Non-pigmented ciliary epithelial cell (primary cell): ENCODE data around the gene CBFA2T3.

ENCODE experiments used
- DNase-seq: peaks from one replicate; pipeline ENCODE4 v3.0.0-alpha.2; 2010; ENCODE audit warnings: low read depth

Gene CBFA2T3

DNA sequence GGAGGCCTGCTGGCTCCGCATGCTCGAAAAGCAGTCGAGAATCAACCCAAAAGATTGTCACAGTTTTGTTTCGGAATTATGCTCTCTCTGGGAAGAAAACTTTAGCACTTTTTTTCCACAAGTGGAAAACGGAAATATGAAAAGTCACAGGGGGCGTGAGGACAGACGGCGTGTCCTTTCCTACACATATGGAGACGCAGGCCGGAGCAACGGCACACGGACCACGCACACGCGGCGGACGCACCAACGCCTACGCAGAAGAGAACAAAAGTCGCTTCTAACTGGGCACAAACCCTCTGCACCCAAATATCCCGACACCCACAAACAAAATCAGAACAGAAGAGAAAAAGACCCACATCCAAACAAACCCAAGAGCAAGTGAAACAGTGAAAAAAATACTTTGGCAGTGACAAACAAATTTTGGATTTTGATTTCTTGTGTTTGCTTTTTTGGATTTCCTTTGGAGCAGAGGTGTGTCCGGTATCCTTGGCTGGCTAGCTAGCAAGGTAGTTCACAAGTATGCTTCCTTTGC, 101.2 kb downstream of the CBFA2T3 start:
- DNase-seq: no peak

DNA sequence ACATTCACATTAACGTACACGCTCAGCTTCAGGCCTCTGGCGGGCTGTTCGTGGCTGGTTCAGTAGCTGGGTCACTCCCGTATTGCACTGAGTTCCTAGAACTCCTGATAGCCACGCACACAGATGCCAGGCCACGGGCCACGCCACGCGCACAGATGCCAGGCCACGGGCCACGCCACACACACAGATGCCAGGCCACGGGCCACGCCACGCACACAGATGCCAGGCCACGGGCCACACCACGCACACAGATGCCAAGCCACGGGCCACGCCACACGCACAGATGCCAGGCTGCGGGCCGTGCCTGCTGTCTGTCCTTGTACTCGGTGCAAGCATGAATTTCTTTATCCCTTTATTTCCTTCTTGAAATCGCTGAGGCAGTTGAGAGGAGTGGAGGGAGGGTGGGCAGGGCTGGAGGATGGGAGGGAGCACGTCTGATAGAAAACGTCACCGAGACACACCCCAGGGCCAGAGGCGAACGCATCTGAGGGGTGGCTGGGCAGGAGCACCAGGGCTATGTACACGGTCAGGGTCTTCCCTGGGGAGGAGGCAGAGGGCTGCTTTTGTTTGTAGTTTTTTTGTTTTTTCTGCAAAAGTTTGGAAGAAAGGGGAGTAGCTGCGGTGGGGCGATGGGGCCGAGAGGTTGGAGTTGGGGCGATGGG, 101.9 kb downstream of the CBFA2T3 start:
- DNase-seq: no peak

DNA sequence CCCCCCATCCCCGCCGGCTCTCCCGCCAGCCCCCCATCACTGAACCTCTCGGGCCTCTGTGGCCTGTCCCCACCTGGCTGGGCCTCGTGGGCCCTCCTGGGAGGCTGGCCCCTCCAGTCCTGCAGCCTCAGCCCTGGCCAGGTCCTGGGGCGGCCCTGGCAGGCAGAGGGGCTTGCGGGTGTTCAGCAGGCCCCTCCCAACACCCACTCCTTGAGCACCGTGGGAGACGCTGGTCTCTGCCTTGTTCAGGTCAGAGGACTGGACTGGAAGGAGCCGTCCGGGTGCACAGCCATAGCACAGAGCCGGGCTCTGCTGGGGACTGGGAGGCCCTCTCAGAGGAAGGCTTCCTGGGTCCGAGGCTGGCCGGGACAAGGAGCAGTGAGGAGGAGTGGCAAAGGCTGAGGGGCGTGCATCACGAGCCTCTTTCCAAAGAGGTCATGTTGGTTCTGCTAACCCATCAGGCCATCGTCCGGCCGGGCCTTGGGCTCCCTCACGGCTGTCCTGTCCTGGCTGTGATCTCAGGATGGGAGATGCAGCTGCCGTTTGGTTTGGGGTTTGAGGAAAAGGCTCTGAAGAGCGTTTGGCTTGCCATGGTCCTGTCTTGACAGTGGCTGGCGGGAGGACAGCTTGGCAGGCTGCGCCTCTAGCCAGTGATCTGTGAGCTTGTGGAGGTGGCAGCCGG, 104.2 kb downstream of the CBFA2T3 start:
- DNase-seq: no peak

DNA sequence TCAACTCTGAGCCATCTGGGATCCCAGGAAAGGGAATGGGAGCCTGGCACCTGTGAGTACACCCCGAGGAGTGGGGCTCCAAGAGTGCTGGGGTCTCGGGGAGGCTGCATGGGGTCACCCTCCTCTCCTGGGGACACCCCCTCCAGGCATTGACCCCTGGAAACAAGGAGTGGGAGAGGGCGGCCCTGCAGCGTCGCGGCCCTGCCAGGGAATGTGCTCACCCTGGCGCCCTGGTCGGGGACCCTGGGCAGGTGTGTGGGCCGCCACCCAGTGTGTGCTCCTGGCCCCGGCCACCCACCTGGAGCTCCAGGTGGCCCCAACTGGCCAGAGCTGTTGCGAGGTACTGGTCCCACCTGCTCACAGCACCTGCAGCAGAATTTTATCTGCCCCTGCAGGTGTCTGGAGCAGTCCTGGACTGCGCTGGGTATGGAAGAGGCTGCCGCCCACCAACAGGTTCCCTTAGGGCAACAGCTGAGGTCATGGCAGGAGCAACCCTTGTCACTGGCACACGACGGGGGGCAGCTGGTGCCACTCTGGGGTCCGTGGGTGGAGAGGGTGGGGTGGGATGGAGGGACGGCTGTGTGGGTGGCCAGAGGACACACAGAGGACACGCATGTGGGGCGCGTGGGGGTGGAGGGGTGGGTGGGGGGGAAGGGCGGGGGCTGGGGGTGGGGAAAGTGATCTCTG, 105.1 kb downstream of the CBFA2T3 start:
- DNase-seq: no peak

DNA sequence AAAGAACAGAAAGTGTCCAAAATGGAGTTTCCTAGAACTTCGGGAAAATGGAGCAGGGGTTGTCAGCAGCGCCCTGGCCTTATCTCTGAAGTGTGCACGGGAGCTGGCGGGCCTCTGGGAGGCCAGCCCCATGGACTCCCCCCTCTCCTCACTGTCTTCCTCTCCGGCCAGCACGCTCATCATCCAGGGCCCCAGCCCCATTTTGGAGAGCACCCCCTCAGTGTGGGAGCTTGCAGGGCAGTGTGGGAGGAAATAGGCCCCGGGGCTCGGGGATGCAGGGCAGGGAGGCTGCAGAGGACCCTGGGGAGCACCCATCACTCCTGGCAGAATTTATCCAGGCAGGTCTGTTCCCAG, 105.7 kb downstream of the CBFA2T3 start:
- no peak for DNase-seq

DNA sequence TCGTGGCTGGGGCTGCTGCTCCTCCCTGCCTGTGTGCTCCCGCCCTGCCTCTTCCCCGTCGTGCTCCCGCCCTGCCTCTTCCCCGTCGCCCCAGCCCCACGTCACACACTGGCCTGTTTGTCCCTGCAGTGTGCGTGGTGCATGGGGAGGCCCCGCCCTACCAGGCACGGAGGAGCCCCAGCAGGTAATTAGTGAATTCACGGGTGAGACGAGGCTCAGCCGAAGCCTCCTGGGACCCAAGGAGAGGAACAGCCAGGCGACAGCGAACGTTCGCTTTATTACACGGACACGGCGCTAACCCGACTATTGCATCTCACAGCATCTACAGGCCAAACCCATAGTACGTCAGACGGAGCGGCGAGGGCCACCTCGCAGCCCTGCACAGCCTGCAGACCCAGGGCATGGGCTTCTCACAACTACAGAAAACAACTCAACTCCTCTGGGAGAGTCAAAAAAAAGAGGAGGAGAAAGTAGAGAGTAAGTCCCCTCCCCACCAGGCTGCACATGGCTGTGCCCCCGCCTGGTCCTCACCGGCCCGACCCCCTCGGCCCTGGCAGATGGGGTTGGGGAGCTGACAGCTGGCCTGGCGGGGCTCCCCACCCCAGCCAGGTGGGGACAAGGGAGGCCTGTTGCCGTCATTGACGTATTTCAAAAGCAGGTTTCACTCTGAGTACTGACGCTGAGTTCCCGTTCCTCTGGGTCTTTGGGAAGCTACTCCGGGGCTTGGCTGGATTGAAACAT, 106.2 kb downstream of the CBFA2T3 start:
- no peak for DNase-seq

DNA sequence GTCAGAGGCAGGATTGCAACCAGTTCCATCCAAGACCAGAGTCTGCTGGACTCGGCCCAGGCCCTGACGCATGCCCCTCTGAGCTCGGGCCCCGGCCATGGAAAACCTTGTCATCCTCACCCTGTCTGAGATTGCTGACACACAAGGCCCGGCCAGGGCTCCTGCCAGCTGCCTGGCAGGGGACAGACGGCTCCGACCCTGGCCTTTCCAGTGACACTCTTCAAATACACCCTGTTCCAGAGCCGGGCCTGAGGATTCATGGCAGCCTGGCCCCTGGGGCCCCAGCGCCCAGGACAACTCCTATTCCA, 107.4 kb downstream of the CBFA2T3 start:
- DNase-seq: no peak

DNA sequence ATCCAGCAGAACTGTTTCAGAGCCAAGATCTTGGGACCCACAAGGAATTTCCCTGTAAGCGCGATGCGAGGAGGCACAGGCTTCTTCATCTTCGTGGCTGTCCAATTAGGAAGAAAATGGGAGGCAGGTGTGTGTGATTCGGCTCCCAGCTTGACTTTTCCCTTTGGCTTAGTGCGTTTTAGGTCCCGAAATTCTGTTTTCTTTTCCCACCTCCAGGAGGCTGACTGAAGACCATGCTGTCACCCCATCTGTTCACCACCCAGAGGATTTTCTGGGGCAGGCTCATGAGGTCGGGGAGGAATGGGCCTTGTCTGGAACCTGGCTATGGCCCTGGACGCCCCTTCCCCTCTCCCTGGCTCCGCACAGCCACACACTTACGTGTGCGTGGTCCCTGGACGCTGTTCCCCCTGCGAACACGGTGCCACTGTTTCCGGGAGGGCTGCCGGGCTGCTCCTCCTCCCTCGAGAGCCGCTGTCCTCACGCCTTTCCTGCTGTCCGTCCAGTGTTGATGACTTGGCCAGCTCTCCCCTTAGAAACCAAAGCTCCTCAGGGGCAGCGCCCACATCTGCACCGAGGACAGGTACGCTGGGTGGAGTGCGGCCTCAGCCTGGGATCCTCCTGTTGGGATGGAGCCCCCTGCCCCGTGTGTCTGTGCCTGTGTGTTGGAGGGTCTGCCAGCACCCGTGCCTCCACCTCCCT, 107.9 kb downstream of the CBFA2T3 start:
- DNase-seq: no peak

DNA sequence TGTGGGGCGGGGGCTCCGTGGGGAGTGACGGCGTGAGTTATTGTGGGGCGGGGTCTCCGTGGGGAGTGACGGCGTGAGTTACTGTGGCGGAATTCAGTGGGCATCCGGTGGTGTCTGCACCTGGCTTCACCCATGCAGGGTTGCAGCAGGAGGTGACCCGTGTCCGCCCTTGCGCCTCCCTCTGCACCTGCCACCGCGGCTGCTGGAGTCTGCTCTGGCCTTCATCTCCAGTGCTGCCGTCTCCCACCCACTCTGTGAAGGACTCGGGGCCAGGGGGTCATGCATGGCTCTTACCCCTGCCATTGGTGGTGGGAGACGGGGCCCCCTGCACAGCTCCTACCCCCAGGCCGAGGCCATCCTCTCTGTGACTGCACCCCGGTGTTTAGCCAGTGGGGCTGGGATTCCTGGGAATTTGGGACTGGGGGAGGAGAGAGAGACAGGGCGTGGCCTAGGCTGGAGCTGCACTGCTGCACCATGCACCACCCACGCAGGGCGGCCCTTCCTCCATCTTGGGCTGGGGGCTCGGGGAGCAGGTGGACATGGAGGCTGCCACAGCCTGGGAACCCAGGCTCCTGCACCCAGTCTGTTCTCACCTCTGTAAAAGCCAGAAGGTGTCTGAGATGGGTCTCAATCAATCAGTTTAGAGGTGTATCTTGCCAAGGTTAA, 109.3 kb downstream of the CBFA2T3 start:
- DNase-seq: no peak

DNA sequence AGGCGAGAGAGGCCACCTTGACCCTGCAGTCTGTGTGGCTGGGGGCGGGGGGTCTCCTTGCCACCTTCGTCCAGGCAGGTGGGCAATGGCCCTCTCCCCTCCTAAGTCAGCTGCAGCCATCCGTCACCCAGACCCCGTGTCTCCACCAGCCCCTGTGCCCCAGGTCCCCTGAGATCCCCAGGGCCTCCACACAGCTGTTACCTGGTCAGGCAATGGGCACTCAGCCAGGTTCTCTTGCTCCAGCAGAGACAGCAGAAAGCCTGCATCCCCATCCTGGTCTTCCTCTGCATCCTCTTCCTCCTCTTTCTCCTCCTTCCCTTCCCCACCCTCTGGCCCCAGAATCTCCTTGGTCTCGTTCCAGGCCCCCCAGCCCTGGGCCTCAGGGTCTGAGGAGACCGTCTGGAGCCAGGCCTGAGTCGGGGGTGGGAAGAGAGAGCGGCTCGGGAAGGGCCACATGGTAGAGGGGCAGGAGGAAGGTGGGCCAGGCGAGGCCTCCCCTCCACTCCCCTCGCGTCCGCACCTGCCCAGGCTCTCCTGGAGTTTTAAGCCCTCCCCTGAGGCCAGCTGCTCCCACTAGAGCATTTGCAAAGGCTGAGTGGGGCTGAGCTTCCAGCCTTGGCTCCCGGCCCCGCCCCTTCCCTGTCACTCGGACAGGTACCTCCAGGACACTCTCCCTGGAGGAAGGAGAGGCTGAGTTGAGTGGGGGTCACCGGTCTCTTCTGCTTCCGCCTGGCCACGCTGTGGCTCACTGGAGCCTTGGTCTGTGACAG, 110.7 kb downstream of the CBFA2T3 start, which contains the start of gene PABPN1L:
Gene PABPN1L (minus strand): TSS at position 510 of the 770 bp plus-strand sequence. CDS start 54 bp downstream, at position 456.
- no peak for DNase-seq

DNA sequence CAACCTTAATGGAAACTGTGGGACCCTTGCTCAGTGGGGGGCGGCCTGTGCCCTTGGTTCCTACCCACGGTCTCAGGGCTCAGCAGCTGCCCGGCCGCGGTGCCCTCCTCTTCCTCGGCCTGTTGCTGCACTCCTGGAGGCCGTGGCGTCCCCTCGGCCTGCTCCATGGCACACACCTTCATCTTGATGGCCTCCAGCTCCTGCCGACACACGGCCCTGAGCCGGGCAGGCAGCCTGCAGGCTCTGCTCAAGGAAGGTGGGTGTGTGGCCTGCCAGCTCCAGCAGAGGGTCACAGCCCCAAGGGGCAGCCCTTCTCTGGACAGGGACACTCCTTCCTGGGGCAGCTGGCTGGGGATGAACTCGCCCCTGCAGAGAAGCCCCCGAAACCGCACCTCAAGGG, 111.3 kb downstream of the CBFA2T3 start:
- no peak for DNase-seq

DNA sequence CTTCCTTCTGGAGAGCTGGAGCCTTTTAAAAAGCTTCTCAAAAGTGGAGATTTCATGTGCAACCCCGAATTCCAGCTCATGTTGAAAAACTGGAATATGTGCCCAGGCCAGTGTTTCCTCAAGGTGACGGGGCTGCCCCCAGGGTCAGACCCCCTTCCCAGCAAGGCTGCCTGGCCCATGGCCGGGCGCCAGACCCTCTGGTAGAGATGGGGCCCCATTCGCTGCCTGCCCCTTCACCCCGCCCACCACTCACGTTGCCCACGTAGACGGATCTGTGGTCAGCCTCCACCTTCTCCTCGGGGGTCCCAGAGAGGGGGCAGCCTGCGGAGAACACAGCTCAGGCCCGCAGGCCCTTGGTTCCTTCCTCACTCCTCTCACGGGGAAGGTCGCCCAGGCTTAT, 111.7 kb downstream of the CBFA2T3 start:
- no peak for DNase-seq

DNA sequence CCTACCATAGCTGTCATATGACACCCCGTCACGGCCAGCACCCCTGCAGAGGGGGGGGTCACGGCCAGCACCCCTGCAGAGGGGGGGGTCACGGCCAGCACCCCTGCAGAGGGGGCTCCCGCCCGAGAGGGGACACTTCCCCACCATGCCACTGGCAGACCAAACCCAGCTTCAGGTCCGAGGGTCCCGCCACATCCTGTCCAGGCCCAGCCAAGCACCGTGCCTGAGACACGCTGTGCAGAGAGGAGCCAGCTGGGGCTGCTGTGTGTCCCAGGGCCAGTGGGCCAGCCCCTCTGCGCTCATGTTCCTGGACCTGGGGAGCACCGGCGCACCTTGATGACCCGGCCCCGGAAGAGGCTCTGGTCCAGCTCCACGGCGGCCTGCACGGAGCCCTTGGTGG, 112.5 kb downstream of the CBFA2T3 start:
- no peak for DNase-seq

DNA sequence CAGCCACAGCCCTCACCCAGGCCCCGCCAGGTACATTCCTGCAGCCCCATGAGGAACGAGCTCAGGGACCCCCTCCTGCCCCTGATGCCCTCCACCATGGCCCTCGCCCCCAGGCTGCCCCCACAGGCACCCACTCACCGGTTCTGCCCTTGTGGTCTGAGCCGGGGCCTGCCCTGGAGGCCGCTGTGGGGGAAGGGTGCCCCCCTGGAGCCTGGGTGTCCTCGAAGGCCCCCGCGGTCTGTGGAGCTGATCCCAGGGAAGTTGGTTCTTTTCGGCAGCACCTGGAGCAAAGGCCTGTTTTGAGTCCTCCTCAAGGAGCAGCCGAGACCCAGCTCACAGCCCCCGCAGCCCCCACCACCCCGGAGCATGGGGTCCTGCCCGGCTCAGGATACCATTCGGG, 112.9 kb downstream of the CBFA2T3 start:
- no peak for DNase-seq

DNA sequence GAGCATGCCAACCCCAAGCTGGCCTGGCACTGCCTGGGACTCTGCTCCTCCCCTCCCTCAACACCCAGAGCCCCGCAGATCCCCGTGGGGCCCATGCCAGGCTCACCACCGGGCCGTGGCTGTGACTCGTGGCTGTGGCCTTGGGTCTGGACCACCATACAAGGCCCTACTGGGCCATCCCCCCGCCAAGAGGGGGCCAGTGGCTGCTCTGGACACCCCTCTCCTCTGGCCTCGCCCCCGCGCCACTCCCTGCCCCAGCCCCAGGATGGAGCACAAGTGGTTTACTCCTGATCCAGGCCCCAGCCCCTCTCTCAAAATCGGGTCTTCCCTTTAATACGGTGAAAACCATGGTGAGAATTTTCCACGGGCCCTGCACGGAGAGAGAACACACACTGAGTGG, 113.6 kb downstream of the CBFA2T3 start:
- no peak for DNase-seq

DNA sequence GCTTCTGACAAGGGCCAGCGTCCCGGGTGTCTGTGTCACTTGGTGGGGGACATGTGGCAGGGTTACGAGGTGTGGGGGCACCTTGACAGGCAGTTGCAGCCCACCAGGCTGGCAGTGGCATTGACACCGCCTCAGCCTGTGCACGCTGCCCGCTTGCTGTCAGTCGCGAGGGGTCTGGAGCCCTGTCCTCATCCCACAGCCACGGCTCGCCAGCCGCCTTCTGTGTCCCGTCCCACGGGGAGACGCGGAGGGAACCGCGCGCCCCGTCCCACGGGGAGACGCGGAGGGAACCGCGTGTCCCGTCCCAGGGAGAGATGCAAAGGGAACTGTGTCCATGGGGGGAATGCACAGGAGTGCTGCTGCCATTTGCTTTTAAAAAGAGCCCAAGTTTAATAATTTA, 114.0 kb downstream of the CBFA2T3 start:
- DNase-seq: no peak

DNA sequence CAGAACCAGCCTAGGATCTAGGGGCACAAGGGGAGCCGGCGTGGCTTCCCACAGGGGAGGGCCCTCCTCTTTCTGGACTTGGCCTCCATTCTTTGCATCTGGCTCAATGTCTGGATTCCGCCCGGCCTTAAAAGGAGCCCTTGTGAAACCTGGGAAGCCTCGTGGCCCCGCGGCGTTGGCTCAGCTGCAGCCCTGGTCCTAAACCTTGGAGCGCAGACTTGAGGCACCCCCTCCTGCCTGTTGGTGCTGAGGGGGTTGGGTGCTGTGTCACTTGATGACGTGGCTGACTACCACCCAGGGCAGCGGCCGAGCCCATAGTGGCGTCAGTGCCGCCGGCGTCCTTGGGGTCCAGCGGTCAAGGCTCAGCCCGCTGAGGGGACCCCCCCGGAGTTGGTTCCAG, 115.6 kb downstream of the CBFA2T3 start:
- DNase-seq: no peak

DNA sequence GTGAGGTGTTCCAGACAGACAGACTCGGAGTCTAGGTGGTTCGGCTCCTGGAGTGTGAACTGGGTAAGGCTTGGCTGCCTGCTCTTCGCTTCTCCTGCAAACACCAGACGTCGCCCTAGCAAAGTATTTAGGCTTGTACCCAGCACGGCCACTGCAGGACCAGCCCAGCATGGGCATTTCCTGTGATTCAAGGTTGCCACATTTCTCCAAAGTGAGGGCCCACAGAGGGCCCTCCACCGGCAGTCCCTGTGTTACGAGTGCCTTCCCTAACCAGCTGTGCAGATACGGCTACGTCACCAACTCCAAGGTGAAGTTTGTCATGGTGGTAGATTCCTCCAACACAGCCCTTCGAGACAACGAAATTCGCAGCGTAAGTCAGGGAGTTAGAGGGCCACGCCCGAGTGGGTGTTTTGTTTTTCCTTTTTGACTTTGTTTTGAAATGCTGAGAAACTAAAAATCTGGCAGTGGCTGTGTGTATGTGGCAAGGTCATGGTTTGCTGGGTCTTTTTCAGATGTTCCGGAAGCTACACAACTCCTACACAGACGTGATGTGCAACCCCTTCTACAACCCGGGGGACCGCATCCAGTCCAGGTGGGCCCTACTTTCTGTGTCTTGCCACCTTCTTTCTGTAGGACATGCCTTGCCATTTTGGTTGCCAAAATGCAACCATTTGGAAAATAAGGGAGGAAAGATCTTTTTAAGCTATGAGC, 117.5 kb downstream of the CBFA2T3 start:
- no peak for DNase-seq

DNA sequence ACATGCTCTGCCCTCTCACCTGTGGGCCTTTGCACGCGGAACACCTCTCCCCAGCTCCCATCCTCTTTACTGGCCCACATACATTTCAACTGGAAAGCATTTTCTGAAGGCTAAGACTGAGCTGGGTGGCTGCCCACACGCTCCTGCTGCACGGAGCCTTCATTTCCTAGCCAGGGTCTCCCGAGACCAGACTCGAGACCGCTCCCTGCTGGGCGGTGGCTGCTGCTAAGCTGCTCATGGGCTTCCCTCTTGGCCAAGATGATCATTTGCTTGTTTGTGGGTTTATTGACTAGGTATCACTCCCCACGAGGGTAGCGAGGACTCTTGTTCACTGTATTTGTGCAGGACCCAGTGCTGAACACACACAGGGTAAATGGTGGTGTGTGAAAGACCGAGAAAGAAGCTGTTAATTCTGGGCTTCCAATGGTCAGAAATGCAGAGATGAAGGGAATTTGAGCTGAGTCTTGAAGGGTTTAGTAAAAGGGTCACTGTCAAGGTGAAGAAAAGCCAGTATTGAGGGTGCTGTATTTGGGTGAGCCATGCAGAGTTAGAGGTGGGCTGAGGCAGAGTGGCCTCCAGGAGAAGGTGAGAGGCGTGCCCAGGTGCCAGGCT, 119.2 kb downstream of the CBFA2T3 start:
- peak; percentile 34 for DNase-seq
